Lower leg skin (tissue), 3 donors: ENCODE data around the gene SPAG9.

Source experiments
- POLR2A ChIP-seq, 2 donors: fragments of 450-650 bp; IDR thresholded peaks; one replicate each; pipeline ENCODE4 v1.6.1; 2016 to 2017; ENCODE audit warnings: antibody characterized with exemption in 2 of 2, mild to moderate bottlenecking in 1 of 2, moderate library complexity in 1 of 2
- TF ChIP-seq, protein P1 (sequence below), 3 donors: fragments of 450-650 bp; IDR thresholded peaks; one replicate each; pipeline ENCODE4 v1.5.1; 2016; ENCODE audit warnings: antibody characterized with exemption in 3 of 3, mild to moderate bottlenecking in 3 of 3, moderate library complexity in 2 of 3

DNA sequence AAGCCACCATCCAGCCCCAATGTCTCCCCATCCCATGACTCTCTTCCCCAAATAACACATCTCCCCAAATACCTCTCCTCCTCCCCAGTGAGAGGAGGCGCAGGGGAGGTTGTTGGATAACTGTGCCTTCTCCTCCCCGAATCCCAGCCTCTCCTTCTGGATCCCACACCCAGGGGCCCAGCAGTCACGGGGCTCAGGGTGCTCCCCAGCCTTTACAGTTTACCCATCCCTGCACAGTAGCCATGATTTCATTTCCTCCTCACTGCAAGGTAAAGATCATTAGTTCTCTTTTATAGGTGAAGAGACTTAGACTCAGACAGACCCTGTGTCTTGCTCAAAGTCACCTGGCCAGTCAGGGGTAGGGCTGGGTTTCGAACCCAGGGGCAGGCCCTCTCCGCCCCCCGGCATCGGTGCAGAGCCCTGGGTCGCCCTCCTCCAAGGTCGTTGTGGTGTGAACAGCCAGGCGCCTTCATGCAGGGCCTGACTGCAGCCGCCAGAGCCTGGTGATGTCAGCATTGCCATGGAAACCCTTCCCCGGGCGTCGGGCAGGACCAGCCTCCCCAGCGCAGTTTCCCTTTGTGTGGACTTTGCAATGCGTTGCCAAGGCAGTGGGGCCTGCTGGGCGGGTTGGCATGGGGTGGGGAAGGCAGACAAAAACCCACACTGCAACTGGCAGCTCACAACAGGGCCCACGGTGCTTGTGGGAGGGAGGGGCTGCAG is 201.2 kb downstream of the SPAG9 start:
- TF ChIP-seq, protein P1, sequence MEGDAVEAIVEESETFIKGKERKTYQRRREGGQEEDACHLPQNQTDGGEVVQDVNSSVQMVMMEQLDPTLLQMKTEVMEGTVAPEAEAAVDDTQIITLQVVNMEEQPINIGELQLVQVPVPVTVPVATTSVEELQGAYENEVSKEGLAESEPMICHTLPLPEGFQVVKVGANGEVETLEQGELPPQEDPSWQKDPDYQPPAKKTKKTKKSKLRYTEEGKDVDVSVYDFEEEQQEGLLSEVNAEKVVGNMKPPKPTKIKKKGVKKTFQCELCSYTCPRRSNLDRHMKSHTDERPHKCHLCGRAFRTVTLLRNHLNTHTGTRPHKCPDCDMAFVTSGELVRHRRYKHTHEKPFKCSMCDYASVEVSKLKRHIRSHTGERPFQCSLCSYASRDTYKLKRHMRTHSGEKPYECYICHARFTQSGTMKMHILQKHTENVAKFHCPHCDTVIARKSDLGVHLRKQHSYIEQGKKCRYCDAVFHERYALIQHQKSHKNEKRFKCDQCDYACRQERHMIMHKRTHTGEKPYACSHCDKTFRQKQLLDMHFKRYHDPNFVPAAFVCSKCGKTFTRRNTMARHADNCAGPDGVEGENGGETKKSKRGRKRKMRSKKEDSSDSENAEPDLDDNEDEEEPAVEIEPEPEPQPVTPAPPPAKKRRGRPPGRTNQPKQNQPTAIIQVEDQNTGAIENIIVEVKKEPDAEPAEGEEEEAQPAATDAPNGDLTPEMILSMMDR (IDR thresholded peaks at IDR 0.05): no peak
- no peak for TF ChIP-seq POLR2A (IDR thresholded peaks at IDR 0.05)
